ENCODE measurements around the gene LRRK2.
"Not testable (repeated sequence)": the region's sequence is repeated elsewhere in the genome, so short reads cannot be mapped to it uniquely, and the experiment has no call there.

Gene LRRK2

GRCh38 chr12:40248585-40249297 is 23.9 kb downstream of the LRRK2 start:
- DNase-seq = no peak

GRCh38 chr12:40250652-40251051 is 25.9 kb downstream of the LRRK2 start:
- DNase-seq = not testable (repeated sequence)

- no peak for DNase-seq
Observed at GRCh38 chr12:40253936-40254335, 29.1 kb downstream of the LRRK2 start.

GRCh38 chr12:40254455-40255085 is 29.8 kb downstream of the LRRK2 start:
- no peak for DNase-seq

- DNase-seq = no peak
Observed at GRCh38 chr12:40258371-40258770, 33.6 kb downstream of the LRRK2 start.

GRCh38 chr12:40261937-40262336 is 37.1 kb downstream of the LRRK2 start:
- no peak for DNase-seq

- no peak for DNase-seq
Observed at GRCh38 chr12:40262657-40263056, 37.9 kb downstream of the LRRK2 start.

- no peak for DNase-seq
Observed at GRCh38 chr12:40263616-40264409, 39.0 kb downstream of the LRRK2 start.

- no peak for DNase-seq
Observed at GRCh38 chr12:40271981-40272664, 47.3 kb downstream of the LRRK2 start.

GRCh38 chr12:40281791-40282364 is 57.1 kb downstream of the LRRK2 start:
- no peak for DNase-seq

- DNase-seq = no peak
Observed at GRCh38 chr12:40286583-40286982, 61.8 kb downstream of the LRRK2 start.

- DNase-seq = no peak
Observed at GRCh38 chr12:40287369-40287975, 62.7 kb downstream of the LRRK2 start.

GRCh38 chr12:40292788-40293429 is 68.1 kb downstream of the LRRK2 start:
- DNase-seq = no peak

- no peak for DNase-seq
Observed at GRCh38 chr12:40298341-40298740, 73.5 kb downstream of the LRRK2 start.

GRCh38 chr12:40300490-40300889 is 75.7 kb downstream of the LRRK2 start:
- no peak for DNase-seq

- DNase-seq = no peak
Observed at GRCh38 chr12:40309001-40309400, 84.2 kb downstream of the LRRK2 start.

- no peak for DNase-seq
Observed at GRCh38 chr12:40310211-40310610, 85.4 kb downstream of the LRRK2 start.

GRCh38 chr12:40312196-40312595 is 87.4 kb downstream of the LRRK2 start:
- no peak for DNase-seq

- DNase-seq = no peak
Observed at GRCh38 chr12:40312982-40313576, 88.3 kb downstream of the LRRK2 start.

- DNase-seq = no peak
Observed at GRCh38 chr12:40313928-40314327, 89.1 kb downstream of the LRRK2 start.

- no peak for DNase-seq
Observed at GRCh38 chr12:40314927-40315326, 90.1 kb downstream of the LRRK2 start.

GRCh38 chr12:40315375-40315774 is 90.6 kb downstream of the LRRK2 start:
- no peak for DNase-seq

All from activated T-cell treated with anti-CD3 and anti-CD28 coated beads, Interleukin-2, amount 50 U/mL, for 48 hours (primary cell).